ENCODE data around the gene TCN2. TPM values are rescaled to one million over a fixed set of nuclear protein-coding genes. Genes with fewer than 3 reads are reported as not detected.
"Not testable (repeated sequence)": the region's sequence is repeated elsewhere in the genome, so short reads cannot be mapped to it uniquely, and the experiment has no call there.

TCN2 gene
- total RNA-seq (2014; rRNA removed; shearing (Covaris generic); ENCODE audit: low replicate concordance): 44.8 and 55.6 TPM in 2 replicates

DNA sequence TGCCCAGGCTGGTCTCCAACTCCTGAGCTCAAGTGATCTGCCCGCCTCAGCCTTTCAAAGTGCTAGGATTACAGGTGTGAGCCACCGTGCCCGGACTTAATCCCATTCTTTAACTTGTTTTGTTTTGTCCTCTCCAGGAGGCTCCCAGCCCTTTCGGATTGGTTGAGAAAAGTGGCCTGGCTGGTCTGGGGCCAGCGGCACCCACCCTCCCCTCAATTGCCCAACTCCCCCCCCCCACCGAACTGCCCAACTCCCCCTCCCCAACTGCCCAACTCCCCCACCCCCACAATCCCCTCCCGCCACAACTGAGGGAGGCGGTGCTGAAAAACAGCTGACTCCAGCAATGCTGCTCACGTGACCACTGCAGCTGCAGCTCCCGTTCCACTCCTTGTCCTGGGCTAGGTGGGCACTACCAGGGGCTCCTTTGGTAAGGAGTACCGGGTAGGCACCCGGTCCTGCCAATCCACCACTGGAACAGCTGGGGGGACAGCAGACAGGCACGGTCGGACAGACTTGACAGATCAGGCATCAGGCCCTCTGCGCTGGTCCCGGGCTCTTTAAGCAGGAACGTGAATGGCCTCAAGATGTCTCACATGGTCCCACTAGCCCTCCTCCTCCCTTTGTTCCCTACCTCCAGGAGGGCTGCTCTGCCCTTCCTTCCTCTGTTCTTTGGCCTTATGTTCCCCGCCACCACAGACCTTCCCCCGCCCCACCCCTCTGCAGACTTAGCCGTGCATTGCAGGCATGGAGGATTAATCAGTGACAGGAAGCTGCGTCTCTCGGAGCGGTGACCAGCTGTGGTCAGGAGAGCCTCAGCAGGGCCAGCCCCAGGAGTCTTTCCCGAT lies at the start of gene TCN2:
TSS of gene TCN2 (plus strand) at position 720 of the 845 bp plus-strand sequence. CDS start 158 bp downstream, outside the sequence.
- in situ Hi-C loops (cut with HindIII; ENCODE audit: low pct_unique_long_range_greater_than_20kb, low sequenced_read_pairs): no loop called here
- DNase-seq (ENCODE audit: low read depth): peak; percentile 89

DNA sequence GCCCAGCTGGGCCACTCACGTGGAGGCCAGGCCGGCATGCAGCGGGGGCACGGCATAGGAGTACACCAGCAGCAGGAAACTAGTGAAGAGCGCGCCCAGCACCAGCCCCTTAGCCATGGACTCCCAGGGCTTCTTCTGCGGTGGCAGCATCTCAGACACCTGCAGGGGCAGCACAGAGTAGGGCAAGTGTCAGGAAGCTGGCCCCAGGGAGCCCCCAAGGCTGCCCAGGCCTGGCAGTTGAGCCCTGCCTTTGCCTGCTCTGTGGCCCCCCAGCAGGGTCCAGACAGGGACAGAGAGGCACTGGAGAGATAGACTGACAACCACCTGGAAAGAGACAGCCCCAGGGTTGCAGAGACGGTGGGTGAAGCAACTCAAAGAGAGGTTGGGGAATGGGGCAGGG lies 49.7 kb upstream of the TCN2 start:
- in situ Hi-C loops (cut with HindIII; ENCODE audit: low pct_unique_long_range_greater_than_20kb, low sequenced_read_pairs): no loop called here
- no peak for DNase-seq (ENCODE audit: low read depth)

DNA sequence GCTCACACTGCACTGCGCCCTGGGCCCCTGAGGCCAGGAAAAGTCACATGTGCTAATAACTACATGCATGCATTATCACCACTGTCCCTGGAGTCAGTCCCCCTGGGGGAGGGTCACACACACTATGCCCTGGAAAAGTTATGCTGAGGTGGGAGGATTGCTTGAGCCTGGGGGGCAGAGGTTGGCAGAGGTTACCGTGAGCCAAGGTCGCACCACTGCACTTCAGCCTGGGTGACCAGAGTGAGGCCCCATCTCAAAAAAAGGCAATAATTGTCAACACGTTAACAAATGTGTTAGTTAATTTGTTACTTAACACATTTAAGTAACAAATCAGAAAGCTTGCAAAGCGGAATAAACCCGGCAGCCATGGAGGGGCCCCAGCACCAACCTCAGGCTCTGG lies 47.1 kb upstream of the TCN2 start:
- in situ Hi-C loops (cut with HindIII; ENCODE audit: low pct_unique_long_range_greater_than_20kb, low sequenced_read_pairs): no loop called here
- DNase-seq (ENCODE audit: low read depth): no peak

- in situ Hi-C loops (cut with HindIII; ENCODE audit: low pct_unique_long_range_greater_than_20kb, low sequenced_read_pairs): not testable (repeated sequence)
- DNase-seq (ENCODE audit: low read depth): peak; percentile 48
Measured at GRCh38 chr22:30560643-30561202, 46.3 kb upstream of the TCN2 start.

- no peak for DNase-seq (ENCODE audit: low read depth)
- in situ Hi-C loops (cut with HindIII; ENCODE audit: low pct_unique_long_range_greater_than_20kb, low sequenced_read_pairs): no loop called here
Measured at GRCh38 chr22:30561402-30562189, 45.4 kb upstream of the TCN2 start.

DNA sequence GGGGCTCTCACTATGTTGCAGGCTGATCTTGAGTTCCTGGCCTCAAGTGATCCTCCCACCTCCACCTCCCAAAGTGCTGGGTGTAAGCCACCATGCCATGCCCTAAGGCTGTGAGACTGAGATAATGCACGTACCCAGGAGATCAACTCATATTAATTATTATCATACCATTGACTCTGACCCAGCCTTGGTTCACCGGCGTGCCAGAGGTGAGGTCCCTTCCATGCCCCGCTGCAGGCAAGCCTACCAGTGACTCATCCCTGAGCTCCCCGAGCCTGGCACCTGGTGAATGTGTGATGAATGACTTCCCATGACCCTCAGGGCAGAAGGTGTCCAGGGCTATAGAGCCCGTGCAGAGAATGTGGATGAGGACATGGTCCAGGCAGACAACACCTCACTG lies 44.6 kb upstream of the TCN2 start:
- DNase-seq (ENCODE audit: low read depth): peak; percentile 98
- in situ Hi-C loops (cut with HindIII; ENCODE audit: low pct_unique_long_range_greater_than_20kb, low sequenced_read_pairs): no loop called here

GRCh38 chr22:30564045-30564760 lies 42.8 kb upstream of the TCN2 start:
- DNase-seq (ENCODE audit: low read depth): no peak
- in situ Hi-C loops (cut with HindIII; ENCODE audit: low pct_unique_long_range_greater_than_20kb, low sequenced_read_pairs): no loop called here

DNA sequence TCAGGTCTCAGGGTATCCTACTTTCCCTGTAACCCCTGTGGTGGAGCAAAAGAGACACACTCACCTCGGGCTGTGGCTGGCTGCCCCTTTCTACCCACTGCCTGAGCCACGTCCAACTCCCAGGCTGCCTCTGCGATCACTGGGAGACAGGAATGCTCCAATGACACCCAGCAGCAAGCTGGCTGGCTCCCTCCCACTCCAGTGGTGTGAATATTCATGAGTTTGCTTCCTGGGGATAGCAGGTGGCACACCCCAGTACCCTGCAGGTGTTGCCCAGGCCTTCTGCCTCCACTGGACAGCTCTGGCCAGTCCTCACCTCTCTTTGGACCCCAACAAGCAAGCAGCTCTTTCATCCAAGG lies 42.2 kb upstream of the TCN2 start:
- peak; percentile 71 for DNase-seq (ENCODE audit: low read depth)
- in situ Hi-C loops (cut with HindIII; ENCODE audit: low pct_unique_long_range_greater_than_20kb, low sequenced_read_pairs): no loop called here

DNA sequence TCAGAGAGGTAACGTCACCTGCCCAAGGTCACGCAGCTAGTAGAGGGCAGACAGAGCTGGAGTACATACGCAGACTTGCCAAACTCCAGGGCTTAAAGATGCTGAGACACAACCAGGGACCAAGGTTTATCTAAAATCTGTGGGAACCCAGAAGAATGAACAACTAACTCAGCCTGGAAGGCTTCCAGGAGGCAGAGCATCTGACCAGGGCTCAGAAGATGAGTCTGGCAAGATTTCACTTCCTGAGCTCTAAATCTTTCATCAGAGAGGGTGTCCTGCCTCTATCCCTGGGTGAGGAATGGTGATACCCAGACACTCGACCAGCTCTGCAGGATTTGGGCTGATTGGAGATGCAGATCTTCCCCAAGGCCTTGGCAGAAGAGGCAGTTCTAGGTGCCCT lies 41.6 kb upstream of the TCN2 start:
- in situ Hi-C loops (cut with HindIII; ENCODE audit: low pct_unique_long_range_greater_than_20kb, low sequenced_read_pairs): no loop called here
- DNase-seq (ENCODE audit: low read depth): no peak

DNA sequence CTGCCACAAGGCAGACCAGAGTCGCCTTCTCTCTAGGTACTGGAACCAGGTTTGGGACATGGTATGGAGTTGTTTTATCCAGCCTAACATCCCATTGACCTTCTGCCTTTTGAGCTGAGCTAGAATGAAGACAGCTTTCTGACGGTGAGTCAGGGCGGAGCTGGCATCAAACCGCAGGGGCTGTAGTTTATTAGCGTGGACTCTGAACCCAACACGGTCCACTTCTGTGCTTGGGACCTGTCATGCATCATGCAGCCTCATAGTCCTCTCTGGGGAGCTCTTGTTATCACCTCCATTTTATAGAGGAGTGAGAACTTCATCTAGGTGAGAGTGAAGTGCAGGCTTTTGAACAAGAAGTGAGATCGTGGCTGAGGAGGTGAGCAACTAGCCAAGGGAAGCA lies 40.8 kb upstream of the TCN2 start:
- peak; percentile 75 for DNase-seq (ENCODE audit: low read depth)
- in situ Hi-C loops (cut with HindIII; ENCODE audit: low pct_unique_long_range_greater_than_20kb, low sequenced_read_pairs): no loop called here

DNA sequence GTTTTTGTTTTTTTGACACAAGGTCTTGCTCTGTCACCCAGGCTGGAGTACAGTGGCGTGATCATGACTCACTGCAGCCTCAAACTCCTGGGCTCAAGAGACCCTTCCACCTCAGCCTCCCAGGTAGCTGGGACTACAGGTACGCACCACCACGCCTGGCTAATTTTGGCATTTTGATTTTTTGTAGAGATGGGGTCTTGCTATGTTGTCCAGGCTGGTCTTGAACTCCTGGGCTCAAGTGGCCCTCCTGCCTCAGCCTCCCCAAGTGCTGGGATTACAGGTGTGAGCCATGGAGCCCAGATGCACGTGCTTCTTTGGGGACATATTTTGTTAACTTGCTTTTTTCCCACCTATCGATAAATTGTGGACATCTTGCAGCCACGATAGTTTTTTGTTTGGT lies 39.7 kb upstream of the TCN2 start:
- DNase-seq (ENCODE audit: low read depth); in situ Hi-C loops (cut with HindIII; ENCODE audit: low pct_unique_long_range_greater_than_20kb, low sequenced_read_pairs): not testable (repeated sequence)

DNA sequence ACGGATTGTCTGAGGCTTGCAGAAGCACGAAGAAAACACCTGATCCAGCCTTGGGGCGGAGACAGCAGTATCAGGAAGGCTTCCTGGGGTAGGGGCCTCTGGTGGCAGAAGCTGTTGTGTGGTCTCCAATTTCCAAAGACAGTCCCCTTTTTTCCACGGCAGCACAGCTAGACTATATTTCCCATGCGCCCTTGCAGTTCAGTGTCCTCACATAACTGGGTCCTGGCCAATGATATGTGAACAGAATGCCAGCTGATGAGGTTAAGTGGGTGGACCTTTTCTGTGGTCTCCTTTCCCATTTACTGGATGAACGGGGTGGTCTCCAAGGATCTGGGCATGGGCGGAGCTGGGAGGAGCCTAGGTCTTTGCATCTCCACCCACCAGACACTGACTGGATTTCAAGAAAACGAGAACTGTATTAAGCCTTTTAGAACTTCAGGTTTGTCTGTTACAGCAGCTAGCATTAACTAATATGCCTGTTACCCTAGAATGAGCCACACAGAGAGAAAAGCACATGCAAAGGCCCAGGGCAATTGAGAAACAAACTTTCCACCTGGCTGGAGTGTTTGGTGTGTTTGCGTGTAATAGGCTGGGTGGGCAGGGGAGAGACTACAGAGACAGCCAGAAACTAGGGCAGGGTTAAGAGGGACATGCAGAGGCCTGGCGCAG lies 38.7 kb upstream of the TCN2 start:
- in situ Hi-C loops (cut with HindIII; ENCODE audit: low pct_unique_long_range_greater_than_20kb, low sequenced_read_pairs): no loop called here
- DNase-seq (ENCODE audit: low read depth): no peak

- DNase-seq (ENCODE audit: low read depth): no peak
- in situ Hi-C loops (cut with HindIII; ENCODE audit: low pct_unique_long_range_greater_than_20kb, low sequenced_read_pairs): no loop called here
Measured at GRCh38 chr22:30569674-30570202, 37.2 kb upstream of the TCN2 start.

GRCh38 chr22:30572210-30572609 lies 34.8 kb upstream of the TCN2 start:
- in situ Hi-C loops (cut with HindIII; ENCODE audit: low pct_unique_long_range_greater_than_20kb, low sequenced_read_pairs): no loop called here

GRCh38 chr22:30572840-30573593 lies 34.0 kb upstream of the TCN2 start:
- in situ Hi-C loops (cut with HindIII; ENCODE audit: low pct_unique_long_range_greater_than_20kb, low sequenced_read_pairs): no loop called here
- DNase-seq (ENCODE audit: low read depth): peak; percentile 78

More at GRCh38 chr22:30572210-30572609, 34.8 kb upstream of the TCN2 start:
- DNase-seq (ENCODE audit: low read depth): no peak

GRCh38 chr22:30573594-30574094 lies 33.3 kb upstream of the TCN2 start:
- DNase-seq (ENCODE audit: low read depth): peak; percentile 70
- in situ Hi-C loops (cut with HindIII; ENCODE audit: low pct_unique_long_range_greater_than_20kb, low sequenced_read_pairs): no loop called here

Measured in Caki2 (cell line).